HG02885 (cell line): ENCODE data around the gene RHBDD2.
"Not testable (repeated sequence)": the region's sequence is repeated elsewhere in the genome, so short reads cannot be mapped to it uniquely, and the experiment has no call there.

Experiments
- ATAC-seq: cut with Tn5 transposase; IDR thresholded peaks from one replicate; pipeline ENCODE4 v1.9.1; 2021; ENCODE audit warnings: mild to moderate bottlenecking; ENCODE audit not compliant: unreplicated experiment, poor library complexity

RHBDD2 gene

GRCh38 chr7:75864251-75864650 is 14.6 kb upstream of the RHBDD2 start:
- not testable (repeated sequence) for ATAC-seq

GRCh38 chr7:75866114-75866488 is 12.7 kb upstream of the RHBDD2 start:
- ATAC-seq = no peak

DNA sequence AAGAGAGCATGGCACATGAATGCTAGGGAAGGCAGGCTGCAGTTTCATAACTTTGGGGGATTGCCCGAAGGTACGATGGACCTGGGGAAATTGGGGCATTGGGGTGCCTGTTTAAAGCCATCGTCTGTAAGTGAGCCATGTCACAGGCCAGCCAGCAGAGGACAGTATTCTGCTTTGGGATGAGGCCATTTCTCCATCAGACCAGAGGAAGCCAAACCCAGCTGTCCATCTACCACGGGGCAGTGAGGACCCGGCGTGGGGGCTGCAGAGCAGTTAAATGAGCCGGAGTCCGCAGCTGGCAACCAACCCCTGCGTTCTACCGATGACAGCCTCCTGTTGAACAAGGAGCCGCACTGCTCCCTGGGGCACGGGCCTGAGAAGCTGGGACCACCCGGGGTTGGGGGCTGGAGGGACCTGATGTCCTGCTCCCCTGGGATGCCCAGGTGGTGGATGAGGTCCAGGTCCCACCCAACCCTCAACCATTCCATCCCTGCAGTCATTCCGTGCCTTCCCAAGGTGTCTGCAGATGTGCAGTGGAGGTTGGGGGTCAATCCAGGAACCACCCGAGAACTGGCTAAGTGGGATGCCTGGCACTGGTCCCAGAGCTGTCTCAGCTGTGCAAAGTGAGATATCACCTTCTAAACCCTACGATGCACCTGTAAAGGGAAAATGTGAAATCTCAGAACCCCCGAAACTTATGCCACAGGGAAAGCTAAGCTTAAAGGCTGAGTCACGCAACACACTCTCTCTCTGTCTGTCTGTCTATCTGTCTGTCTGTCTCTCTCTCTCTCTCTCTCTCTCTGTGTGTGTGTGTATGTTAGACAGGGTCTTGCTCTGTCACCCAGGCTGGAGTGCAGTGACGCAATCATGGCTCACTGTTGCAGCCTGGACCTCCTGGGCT is 12.1 kb upstream of the RHBDD2 start:
- peak; percentile 55 for ATAC-seq

DNA sequence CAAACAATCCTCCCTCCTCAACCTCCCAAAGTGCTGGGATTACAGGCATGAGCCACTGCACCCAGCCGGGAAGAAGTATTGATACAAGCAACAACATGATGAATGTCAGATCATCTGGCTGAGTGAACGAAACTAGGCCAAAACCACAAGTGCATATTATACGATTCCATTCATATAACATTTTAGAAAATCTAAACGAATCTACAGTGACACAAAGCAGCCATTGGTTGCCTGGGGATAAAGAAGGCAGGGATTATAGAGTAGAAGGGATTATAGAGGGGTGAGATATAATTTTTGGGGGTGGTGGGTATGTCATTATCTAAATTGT is 11.5 kb upstream of the RHBDD2 start:
- no peak for ATAC-seq

GRCh38 chr7:75868153-75868552 is 10.7 kb upstream of the RHBDD2 start:
- no peak for ATAC-seq

DNA sequence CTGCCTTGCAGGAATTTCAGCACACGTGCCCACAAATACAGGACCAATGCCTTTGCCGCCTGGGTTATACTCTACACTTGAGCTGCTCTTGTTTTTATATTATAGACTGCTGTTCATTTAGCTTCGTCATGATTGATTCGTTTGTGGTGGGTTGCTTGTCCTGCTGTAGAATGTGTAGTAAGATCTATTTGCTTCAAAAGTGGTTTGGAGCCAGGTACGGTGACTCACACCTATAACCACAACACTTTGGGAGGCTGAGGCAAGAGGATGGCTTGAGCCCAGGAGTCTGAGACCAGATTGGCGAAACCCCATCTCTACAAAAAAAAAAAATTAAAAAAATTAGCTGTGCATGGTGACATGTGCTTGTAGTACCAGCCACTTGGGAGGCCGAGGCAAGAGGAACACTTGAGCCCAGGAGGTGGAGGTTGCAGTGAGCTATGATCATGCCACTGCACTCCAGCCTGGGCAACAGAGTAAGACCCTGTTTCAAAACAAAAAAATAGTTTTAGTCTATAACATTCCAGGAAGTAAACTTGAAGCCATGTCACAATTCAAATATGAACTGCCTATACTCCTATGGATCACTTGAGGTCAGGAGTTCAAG is 9.0 kb upstream of the RHBDD2 start:
- ATAC-seq = no peak

DNA sequence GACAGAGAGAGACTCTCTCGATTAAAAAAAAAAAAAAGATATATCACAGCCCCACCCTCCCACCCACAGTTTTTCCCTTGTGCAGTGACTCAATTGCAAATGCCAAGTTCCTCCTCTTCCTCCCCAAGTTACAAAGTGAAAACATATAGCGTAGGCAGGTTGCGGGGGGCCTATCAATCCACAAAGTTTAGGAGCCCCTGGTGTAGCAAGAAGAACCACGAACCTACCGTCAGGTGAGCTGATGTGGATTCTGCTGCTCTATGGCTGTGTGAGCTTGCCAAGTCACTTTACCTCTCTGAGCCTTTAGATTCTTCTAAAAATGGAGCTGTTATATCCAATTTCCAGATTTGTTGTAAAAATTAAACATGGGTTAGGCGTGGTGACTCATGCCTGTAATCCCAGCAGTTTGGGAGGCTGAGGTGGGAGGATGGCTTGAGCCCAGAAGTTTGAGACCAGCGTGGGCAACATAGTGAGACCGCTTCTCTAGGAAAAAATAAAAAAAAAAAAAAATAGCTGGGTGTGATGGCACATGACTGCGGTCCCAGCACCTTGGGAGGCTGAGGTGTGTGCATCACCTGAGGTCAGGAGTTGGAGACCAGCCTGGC is 8.2 kb upstream of the RHBDD2 start:
- ATAC-seq = no peak

DNA sequence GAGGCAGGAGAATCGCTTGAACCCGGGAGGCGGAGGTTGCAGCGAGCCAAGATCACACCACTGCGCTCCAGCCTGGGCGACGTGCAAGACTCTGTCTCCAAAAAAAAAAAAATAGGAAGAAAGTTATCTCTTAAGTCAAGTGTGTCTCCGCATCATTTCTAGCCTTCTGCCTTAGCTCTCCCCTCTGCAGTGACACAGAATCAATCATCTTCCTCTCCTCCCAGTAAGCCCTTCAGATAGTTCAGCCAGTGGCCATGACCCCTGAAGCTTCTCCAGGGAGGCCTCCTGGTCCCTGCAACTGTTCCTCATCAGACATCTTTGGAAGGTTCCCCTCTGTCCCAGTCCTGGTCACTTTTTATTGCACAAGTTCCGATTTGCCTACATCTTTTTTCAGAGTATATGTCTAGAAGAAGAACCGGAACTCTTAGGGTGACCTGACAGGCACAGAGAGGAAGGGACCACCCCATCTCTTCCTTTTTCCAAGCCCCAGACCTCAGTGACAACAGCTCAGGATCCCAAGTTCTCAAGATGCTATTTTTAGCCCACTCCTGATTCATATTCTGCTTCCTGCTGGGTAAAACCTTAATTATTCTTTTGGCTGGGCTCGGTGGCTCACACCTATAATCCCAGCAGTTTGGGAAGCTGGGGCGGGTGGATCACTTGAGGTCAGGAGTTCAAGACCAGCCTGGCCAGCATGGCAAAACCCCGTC is 6.6 kb upstream of the RHBDD2 start:
- ATAC-seq = no peak

GRCh38 chr7:75874180-75874579 is 4.7 kb upstream of the RHBDD2 start:
- ATAC-seq = not testable (repeated sequence)

- ATAC-seq = no peak
These were observed 3.4 kb upstream of the RHBDD2 start for GRCh38 chr7:75875113-75876080.

DNA sequence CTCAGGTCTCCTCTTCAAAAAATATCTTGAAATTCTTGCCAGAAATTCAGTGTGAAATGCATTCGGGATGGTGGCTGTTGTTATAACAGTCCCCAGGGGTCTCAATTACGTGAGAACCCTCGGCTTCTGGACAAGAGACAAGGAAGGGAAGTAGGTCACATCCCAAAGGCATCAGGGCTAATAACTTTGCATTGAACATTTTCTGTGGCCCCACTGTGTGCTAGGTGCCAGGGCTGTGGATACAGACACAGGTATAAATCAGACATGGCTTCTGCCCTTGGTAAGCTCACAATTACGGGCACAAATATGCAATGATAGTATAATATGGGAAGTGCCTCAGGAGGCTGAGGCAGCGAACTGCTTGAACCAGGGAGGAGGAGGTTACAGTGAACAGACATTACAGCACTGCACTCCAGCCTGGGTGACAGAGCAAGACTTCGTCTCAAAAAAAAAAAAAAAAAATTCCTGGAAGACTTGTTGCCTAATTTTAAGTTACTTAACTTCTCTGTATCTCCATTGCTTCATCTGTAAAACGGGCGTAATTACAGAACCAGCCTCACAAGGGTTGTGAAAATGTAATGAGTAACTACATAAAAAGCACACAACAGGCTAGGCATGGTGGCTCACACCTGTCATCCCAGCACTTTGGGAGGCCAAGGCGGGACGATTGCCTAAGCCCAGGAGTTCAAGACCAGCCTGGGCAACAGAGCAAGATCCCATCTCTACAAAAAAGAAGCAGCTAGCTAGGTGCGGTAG is 2.5 kb upstream of the RHBDD2 start:
- no peak for ATAC-seq

GRCh38 chr7:75878312-75878768 is 494 bp upstream of the RHBDD2 start:
- peak; percentile 37 for ATAC-seq

GRCh38 chr7:75879771-75880184 is 944 bp downstream of the RHBDD2 start:
- ATAC-seq = no peak

DNA sequence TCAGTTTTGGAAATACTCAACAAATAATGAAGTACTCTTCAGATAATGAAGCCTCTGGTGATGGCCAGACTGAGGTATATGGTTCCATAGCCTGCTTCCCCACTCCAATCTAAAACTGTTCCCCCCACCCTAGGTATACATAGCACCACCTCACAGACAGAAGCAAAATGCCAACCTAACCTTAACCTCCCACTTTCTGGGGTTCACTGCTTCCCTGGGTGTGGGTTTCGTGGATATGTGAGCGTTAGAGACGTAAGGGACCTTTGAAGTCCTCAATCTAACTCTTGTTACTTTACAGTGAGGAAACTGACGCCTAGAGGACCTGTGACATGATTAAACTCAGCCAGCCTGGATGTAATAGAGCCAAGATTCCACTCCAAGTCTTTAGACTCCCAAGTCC is 1.4 kb downstream of the RHBDD2 start:
- no peak for ATAC-seq

DNA sequence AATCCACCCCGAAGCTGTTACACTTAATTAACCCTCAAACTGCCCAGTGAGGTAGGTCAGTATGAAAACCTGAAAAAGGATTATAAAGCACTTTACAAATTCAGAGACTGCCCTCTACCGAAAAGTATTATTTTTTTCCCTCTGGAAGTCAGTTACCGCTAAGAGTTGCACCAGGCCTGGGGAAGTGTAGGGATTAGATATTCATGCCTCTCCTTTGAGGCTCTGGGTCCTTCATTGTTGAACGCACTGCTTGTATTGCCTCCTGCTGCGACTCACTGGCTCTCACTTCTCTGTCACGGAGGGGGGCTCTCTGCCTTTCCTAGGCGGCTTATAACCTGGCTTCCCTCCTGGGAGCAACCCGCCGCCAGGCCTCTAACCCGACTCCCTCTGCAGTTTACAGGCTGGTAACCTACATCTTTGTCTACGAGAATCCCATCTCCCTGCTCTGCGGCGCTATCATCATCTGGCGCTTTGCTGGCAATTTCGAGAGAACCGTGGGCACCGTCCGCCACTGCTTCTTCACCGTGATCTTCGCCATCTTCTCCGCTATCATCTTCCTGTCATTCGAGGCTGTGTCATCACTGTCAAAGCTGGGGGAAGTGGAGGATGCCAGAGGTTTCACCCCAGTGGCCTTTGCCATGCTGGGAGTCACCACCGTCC is 2.7 kb downstream of the RHBDD2 start:
- ATAC-seq = no peak

DNA sequence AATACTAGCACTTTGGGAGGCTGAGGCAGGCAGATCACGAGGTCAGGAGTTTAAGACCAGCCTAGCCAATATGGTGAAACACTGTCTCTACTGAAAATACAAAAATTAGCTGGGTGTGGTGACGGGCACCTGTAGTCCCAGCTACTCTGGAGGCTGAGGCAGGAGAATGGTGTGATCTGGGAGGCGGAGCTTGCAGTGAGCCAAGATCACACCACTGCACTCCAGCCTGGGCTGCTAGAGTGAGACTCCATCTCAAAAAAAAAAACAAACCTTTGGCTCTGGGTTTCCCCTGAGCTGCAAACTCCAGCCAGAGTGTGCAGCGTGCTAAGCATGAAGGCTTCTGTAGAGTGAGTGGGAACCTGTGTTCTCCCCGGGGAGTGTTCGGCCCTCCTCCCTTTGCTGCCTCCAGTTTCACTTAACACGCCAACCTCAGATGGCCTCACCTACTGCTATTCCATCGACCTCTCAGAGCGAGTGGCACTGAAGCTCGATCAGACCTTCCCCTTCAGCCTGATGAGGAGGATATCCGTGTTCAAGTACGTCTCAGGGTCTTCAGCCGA is 4.5 kb downstream of the RHBDD2 start:
- not testable (repeated sequence) for ATAC-seq

GRCh38 chr7:75884476-75884875 is 5.6 kb downstream of the RHBDD2 start:
- ATAC-seq = no peak

GRCh38 chr7:75885036-75885435 is 6.2 kb downstream of the RHBDD2 start:
- no peak for ATAC-seq
